Melanocyte of skin (primary cell): Measurements from ENCODE around the gene HMX3. TPM values are rescaled to one million over a fixed set of nuclear protein-coding genes. Genes with fewer than 3 reads are reported as not detected.

Experiments
- total RNA-seq, 2 donors: library from RNA; depleted of rRNA; stranded (reverse); fragments of >200 nt; gene quantifications; 2 replicates each; pipeline ENCODE4 v1.2.3, GENCODE V29; 2012

Gene HMX3
- not detected for total RNA-seq

DNA sequence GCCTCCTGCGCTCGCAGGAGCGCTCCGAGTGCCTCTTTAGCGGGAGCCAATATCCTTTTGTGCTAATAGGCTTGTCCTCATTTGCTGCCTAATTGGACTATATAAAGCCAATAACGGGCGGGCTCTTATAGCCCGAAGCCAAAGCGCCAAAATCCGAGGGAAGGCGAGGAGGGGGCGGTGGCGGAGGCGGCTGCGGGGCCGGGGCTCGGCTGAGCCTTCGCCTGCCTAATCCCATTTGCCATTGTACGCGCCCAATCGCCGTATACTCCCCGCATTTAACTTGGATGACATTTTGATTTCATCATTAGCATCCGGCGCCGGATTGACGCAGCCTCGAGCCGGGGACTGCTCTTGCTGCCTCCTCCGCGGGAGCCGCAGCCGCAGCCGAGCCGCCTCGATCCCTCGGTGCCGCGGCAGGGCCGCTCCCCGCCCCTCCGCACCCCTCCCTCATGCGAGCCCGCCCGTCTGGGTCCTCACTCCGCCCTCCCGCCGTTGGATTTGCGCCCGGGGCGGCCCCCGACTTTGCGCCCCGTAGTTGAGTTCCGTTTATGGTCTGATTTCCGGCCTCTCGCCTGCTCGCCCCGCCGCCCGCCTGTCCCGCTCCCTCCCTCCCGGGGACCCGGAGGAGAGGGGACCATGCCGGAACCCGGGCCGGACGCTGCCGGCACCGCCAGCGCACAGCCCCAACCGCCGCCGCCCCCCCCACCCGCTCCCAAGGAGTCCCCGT is at the start of gene HMX3:
TSS of gene HMX3 (plus strand) at position 556 of the 727 bp plus-strand sequence. CDS start at position 637, 81 bp downstream.

DNA sequence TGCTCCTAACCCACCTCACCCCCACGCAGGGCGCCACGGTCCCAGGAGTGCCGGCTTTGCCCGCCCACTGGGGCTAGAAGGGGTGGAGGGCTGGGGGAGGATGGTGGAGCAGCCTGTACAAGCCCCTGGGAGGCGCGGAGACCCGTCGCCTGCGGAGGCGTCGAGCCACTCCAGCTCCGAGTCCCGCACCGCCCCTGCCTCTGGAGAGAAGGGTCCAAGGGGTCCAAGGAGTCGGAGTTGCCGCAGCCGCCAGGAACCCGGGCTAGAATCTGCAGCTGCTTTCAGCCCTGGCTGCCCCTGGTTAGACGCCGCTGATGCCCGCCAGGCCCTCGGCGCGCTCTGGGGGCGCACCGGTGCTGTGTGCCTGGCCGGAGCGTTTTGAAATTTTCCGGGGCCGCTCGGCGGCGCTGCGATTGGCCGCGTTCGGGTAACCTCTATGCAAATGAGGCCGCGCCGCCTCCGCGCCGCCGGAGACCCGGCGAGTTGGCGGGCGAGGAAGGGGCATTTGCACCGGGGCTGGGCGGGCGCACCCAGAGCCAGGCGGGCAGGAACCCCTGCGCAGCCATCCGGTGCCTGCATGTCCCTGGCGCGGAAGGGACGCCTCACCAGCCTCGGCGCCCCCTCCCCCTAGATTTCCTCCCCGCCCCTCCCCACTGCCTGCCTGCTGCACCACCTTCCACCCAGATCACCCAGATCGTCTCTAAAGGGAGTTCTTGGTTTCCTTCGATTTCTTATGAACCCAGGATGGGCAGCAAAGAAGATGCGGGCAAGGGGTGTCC is 12.1 kb downstream of the HMX3 start, which contains the start of gene HMX2:
TSS of gene HMX2 (plus strand) at position 502 of the 779 bp plus-strand sequence. CDS start at position 745, 243 bp downstream.

DNA sequence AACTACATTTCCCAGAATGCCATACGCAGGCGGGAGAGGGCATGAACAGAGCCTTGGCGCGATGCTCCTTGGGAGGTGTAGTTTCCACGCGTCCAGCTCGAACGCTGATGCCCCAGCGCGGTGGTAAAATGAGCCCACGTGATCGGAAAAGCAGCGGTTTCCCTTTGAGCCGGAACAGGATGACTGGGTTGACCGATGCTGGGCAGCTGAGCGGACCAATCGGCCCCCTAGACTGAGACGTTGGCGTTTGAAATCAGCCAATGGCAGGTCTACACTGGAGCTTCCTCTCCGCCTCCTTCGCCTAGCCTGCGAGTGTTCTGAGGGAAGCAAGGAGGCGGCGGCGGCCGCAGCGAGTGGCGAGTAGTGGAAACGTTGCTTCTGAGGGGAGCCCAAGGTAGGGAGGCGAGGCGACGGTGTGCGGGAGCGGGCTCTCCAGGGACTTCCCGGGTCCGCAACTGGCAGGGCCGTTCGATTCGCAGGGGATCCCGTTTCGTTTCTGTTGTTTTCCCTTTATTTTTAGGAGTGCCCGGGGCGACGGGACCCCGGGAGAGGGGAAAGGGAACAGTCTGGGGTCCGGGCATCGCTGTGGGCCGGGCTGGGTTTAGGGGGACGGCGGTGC is 18.4 kb downstream of the HMX3 start, which contains the start of gene BUB3:
TSS of gene BUB3 (plus strand) at position 311 of the 619 bp plus-strand sequence. CDS start 516 bp downstream, outside the sequence.

Other genes starting within 250 kb of the HMX3 start
- gene FAM24A, start 225.4 kb upstream of the HMX3 start, total RNA-seq, result not detected
- gene C10orf88, start 181.7 kb upstream of the HMX3 start, total RNA-seq, result 10 to 100 TPM in 1 of 2 donors, 1 to 10 TPM in 1; 6.2 to 12.0 TPM
- 1 to 10 TPM; 4.5 to 5.0 TPM for gene PSTK, start 155.6 kb upstream of the HMX3 start, total RNA-seq
- 1 to 10 TPM; 3.0 to 3.8 TPM for gene IKZF5, start 127.2 kb upstream of the HMX3 start, total RNA-seq
- 1 to 10 TPM; 8.0 to 9.3 TPM for gene ACADSB, start 127.0 kb upstream of the HMX3 start, total RNA-seq
- gene HMX2, start 12.2 kb downstream of the HMX3 start, total RNA-seq, result not detected
- gene BUB3, start 18.4 kb downstream of the HMX3 start, total RNA-seq, result 100 to 1,000 TPM; 113 to 216 TPM